K562 (cell line): ENCODE measurements around the gene MED20. TPM values are rescaled to one million over a fixed set of nuclear protein-coding genes. Genes with fewer than 3 reads are reported as not detected.

Source experiments
- ARHGAP35 ChIP-seq: fragments of 450-650 bp; IDR thresholded peaks from 2 replicates; pipeline ENCODE4 v1.6.1; 2018; ENCODE audit not compliant: partially characterized antibody
- BRD4 ChIP-seq: fragments of 200-600 bp; sonication (generic); IDR thresholded peaks from 2 replicates; pipeline ENCODE4 v1.6.1; 2017; ENCODE audit warnings: inconsistent platforms
- CBFB ChIP-seq: sonication (generic); formaldehyde crosslinking; IDR thresholded peaks from 2 replicates; pipeline ENCODE4 v1.4.0; 2020; ENCODE audit warnings: mild to moderate bottlenecking, missing genetic modification reagents
- CBX3 ChIP-seq, 2 experiments: IDR thresholded peaks; 1 replicate in 1 of 2; 2 replicates in 1 of 2; pipeline ENCODE4 v1.6.1; 2012; ENCODE audit warnings: inconsistent platforms in 2 of 2, low read length in 2 of 2, borderline replicate concordance in 1 of 2, control low read depth in 1 of 2
- CREM ChIP-seq: IDR thresholded peaks from 2 replicates; pipeline ENCODE4 v1.6.1; 2014; ENCODE audit warnings: antibody characterized with exemption, low read depth
- CSDE1 ChIP-seq, 2 experiments: fragments of 450-650 bp; IDR thresholded peaks; 2 replicates each; pipeline ENCODE4 v1.6.1; 2016; ENCODE audit warnings: mild to moderate bottlenecking in 1 of 2
- DACH1 ChIP-seq: fragments of 450-650 bp; IDR thresholded peaks from 2 replicates; pipeline ENCODE4 v1.6.1; 2018; ENCODE audit not compliant: partially characterized antibody
- DNMT1 ChIP-seq: fragments of 450-650 bp; IDR thresholded peaks from 2 replicates; pipeline ENCODE4 v1.6.1; 2016; ENCODE audit warnings: antibody characterized with exemption, mild to moderate bottlenecking
- EGR1 ChIP-seq: fragments of 450-650 bp; conservative IDR thresholded peaks from 2 replicates; pipeline ENCODE4 v1.6.1; 2017; ENCODE audit warnings: mild to moderate bottlenecking
- FOS ChIP-seq: IDR thresholded peaks from 3 replicates; pipeline ENCODE4 v1.6.1; 2011; ENCODE audit not compliant: insufficient read length; ENCODE audit errors: extremely low read depth
- GATAD2A ChIP-seq: fragments of 450-650 bp; IDR thresholded peaks from 2 replicates; pipeline ENCODE4 v1.6.1; 2017
- HMG20A ChIP-seq: fragments of 450-650 bp; formaldehyde crosslinking; conservative IDR thresholded peaks from 2 replicates; pipeline ENCODE4 v1.4.0; 2020; ENCODE audit warnings: mild to moderate bottlenecking, mixed read lengths
- MAFK ChIP-seq: IDR thresholded peaks from 2 replicates; pipeline ENCODE4 v1.6.1; 2011; ENCODE audit warnings: low read length, improper control_type of control experiment
- MCM7 ChIP-seq, 2 experiments: fragments of 450-650 bp; IDR thresholded peaks; 2 replicates each; pipeline ENCODE4 v1.6.1; 2016 to 2018
- NCOA4 ChIP-seq: fragments of 450-650 bp; IDR thresholded peaks from 2 replicates; pipeline ENCODE4 v1.6.1; 2018; ENCODE audit warnings: mild to moderate bottlenecking; ENCODE audit not compliant: partially characterized antibody
- NCOR1 ChIP-seq: fragments of 450-650 bp; IDR thresholded peaks from 2 replicates; pipeline ENCODE4 v1.6.1; 2016; ENCODE audit warnings: mild to moderate bottlenecking, moderate library complexity
- NFIC ChIP-seq: fragments of 450-650 bp; IDR thresholded peaks from 2 replicates; pipeline ENCODE4 v1.6.1; 2017; ENCODE audit warnings: mild to moderate bottlenecking, inconsistent platforms
- NR1H2 ChIP-seq: sonication (generic); formaldehyde crosslinking; IDR thresholded peaks from 2 replicates; pipeline ENCODE4 v1.4.0; 2020; ENCODE audit warnings: mild to moderate bottlenecking, missing genetic modification reagents
- RAD21 ChIP-seq, 2 experiments: fragments of 250-450 bp in 1 of 2; fragments of 450-650 bp in 1 of 2; sonication (Bioruptor Pico) in 1 of 2; formaldehyde crosslinking in 1 of 2; IDR thresholded peaks in 1 of 2; conservative IDR thresholded peaks in 1 of 2; 2 replicates each; pipeline versions ENCODE4 v1.4.0 to v1.8.0; 2020 to 2022; ENCODE audit warnings: mild to moderate bottlenecking in 2 of 2, moderate library complexity in 1 of 2
- SREBF1 ChIP-seq: fragments of 150-350 bp; IDR thresholded peaks from 2 replicates; pipeline ENCODE4 v1.6.1; 2014; ENCODE audit warnings: antibody characterized with exemption, low read depth, low read length, borderline replicate concordance
- SUPT5H ChIP-seq: fragments of 450-650 bp; IDR thresholded peaks from 2 replicates; pipeline ENCODE4 v1.6.1; 2016
- TCFL5 ChIP-seq: fragments of 250-450 bp; sonication (Bioruptor Pico); conservative IDR thresholded peaks from 2 replicates; pipeline ENCODE4 v1.6.1; 2021; ENCODE audit warnings: mild to moderate bottlenecking, moderate library complexity, matching md5 sums
- TRIM28 ChIP-seq: fragments of 450-650 bp; IDR thresholded peaks from 2 replicates; pipeline ENCODE4 v1.6.1; 2017
- XRCC5 ChIP-seq: fragments of 200-400 bp; formaldehyde crosslinking; IDR thresholded peaks from 2 replicates; pipeline ENCODE4 v1.6.1; 2017; ENCODE audit warnings: low read depth, mild to moderate bottlenecking, low read length
- ZC3H8 ChIP-seq: fragments of 450-650 bp; IDR thresholded peaks from 2 replicates; pipeline ENCODE4 v1.6.1; 2017
- ZEB2 ChIP-seq: fragments of 450-650 bp; IDR thresholded peaks from 2 replicates; pipeline ENCODE4 v1.6.1; 2016
- ZNF699 ChIP-seq: fragments of 250-450 bp; sonication (Bioruptor Pico); IDR thresholded peaks from 2 replicates; pipeline ENCODE4 v1.8.0; 2021; ENCODE audit warnings: mild to moderate bottlenecking, moderate library complexity; ENCODE audit not compliant: insufficient replicate concordance
- polyA plus RNA-seq, 8 experiments: library from polyadenylated mRNA; depleted of rRNA in 4 of 8; stranded (reverse) in 5 of 8; unstranded in 3 of 8; fragments of >200 nt; fragmentation: Nextera tagmentation in 2 of 8; fragmentation: Illumina TruSeq in 1 of 8; extraction: Ambion mirVana in 2 of 8; extraction: Trizol in 1 of 8; gene quantifications; 2 replicates each; pipeline versions ENCODE4 v1.2.1 to v1.2.3, GENCODE V29; 2011 to 2014; ENCODE audit warnings: inconsistent platforms in 1 of 8, missing spikeins in 1 of 8
- total RNA-seq, 7 experiments: library from RNA; depleted of rRNA in 6 of 7; stranded (reverse); fragments of >200 nt in 6 of 7; fragmentation: Illumina TruSeq in 2 of 7; extraction: Trizol in 2 of 7; gene quantifications; 2 replicates each; pipeline versions ENCODE4 v1.2.1 to v1.2.3, GENCODE V29; 2011 to 2021; ENCODE audit warnings: low replicate concordance in 1 of 7
- TF ChIP-seq, protein P1 (sequence below): fragments of 250-450 bp; sonication (Bioruptor Pico); IDR thresholded peaks from 2 replicates; pipeline ENCODE4 v1.4.0; 2020

Gene MED20
- total and polyA plus RNA-seq, 9 of the 15 experiments (the other 6 are each of a cell fraction or from before 2014, with no cell fraction given) = 27.3 to 80.9 (median 46.0) TPM

GRCh38 chr6:41894366-41895299 is 26.3 kb downstream of the MED20 start (continued):
- TF ChIP-seq MCM7 (IDR thresholded peaks at IDR 0.05) = no peak
- TF ChIP-seq CBFB (CRISPR knock-in tag) = no peak
- TF ChIP-seq SREBF1 = no peak
- no peak for TF ChIP-seq CBX3 (IDR thresholded peaks at IDR 0.05; ENCODE audit: borderline replicate concordance in 1 of 2, low read length in 2 of 2)
- no peak for TF ChIP-seq MAFK
- no peak for TF ChIP-seq NCOR1
- TF ChIP-seq FOS = no peak
- TF ChIP-seq EGR1 = peak; percentile 40; the same call in 1 of the 2 replicates
- no peak for TF ChIP-seq ZNF699 (CRISPR knock-in tag)
- TF ChIP-seq BRD4 = no peak
- TF ChIP-seq ZC3H8 = no peak
- TF ChIP-seq NR1H2 (CRISPR knock-in tag) = no peak
- no peak for TF ChIP-seq HMG20A (CRISPR knock-in tag)
- peak; percentile 27 for TF ChIP-seq NCOA4
- TF ChIP-seq, protein P1, sequence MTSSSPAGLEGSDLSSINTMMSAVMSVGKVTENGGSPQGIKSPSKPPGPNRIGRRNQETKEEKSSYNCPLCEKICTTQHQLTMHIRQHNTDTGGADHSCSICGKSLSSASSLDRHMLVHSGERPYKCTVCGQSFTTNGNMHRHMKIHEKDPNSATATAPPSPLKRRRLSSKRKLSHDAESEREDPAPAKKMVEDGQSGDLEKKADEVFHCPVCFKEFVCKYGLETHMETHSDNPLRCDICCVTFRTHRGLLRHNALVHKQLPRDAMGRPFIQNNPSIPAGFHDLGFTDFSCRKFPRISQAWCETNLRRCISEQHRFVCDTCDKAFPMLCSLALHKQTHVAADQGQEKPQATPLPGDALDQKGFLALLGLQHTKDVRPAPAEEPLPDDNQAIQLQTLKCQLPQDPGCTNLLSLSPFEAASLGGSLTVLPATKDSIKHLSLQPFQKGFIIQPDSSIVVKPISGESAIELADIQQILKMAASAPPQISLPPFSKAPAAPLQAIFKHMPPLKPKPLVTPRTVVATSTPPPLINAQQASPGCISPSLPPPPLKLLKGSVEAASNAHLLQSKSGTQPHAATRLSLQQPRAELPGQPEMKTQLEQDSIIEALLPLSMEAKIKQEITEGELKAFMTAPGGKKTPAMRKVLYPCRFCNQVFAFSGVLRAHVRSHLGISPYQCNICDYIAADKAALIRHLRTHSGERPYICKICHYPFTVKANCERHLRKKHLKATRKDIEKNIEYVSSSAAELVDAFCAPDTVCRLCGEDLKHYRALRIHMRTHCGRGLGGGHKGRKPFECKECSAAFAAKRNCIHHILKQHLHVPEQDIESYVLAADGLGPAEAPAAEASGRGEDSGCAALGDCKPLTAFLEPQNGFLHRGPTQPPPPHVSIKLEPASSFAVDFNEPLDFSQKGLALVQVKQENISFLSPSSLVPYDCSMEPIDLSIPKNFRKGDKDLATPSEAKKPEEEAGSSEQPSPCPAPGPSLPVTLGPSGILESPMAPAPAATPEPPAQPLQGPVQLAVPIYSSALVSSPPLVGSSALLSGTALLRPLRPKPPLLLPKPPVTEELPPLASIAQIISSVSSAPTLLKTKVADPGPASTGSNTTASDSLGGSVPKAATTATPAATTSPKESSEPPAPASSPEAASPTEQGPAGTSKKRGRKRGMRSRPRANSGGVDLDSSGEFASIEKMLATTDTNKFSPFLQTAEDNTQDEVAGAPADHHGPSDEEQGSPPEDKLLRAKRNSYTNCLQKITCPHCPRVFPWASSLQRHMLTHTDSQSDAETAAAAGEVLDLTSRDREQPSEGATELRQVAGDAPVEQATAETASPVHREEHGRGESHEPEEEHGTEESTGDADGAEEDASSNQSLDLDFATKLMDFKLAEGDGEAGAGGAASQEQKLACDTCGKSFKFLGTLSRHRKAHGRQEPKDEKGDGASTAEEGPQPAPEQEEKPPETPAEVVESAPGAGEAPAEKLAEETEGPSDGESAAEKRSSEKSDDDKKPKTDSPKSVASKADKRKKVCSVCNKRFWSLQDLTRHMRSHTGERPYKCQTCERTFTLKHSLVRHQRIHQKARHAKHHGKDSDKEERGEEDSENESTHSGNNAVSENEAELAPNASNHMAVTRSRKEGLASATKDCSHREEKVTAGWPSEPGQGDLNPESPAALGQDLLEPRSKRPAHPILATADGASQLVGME (CRISPR knock-in tag) = no peak
- no peak for TF ChIP-seq CREM
- no peak for TF ChIP-seq ZEB2
- TF ChIP-seq DACH1 = no peak
- peak; percentile 35; the same call in 1 of the 2 replicates for TF ChIP-seq SUPT5H
- TF ChIP-seq GATAD2A = peak; percentile 58; the same call in 1 of the 2 replicates
- no peak for TF ChIP-seq XRCC5
- no peak for TF ChIP-seq CSDE1 (IDR thresholded peaks at IDR 0.05)
- no peak for TF ChIP-seq TCFL5 (CRISPR knock-in tag)
- no peak; the same call in 1 of the 2 replicates for TF ChIP-seq TRIM28
- no peak for TF ChIP-seq DNMT1
- TF ChIP-seq RAD21 (CRISPR knock-in tag; conservative IDR thresholded peaks at IDR 0.05 in 1 of 2, IDR thresholded peaks at IDR 0.05 in 1 of 2) = 0 out of 4 replicates have a peak, but pooled peaks of 1 of the 2 experiments have one; percentile 12
- no peak for TF ChIP-seq NFIC
- TF ChIP-seq ARHGAP35 = peak; percentile 7
